ENCODE measurements around the gene ZNF366.

DNA sequence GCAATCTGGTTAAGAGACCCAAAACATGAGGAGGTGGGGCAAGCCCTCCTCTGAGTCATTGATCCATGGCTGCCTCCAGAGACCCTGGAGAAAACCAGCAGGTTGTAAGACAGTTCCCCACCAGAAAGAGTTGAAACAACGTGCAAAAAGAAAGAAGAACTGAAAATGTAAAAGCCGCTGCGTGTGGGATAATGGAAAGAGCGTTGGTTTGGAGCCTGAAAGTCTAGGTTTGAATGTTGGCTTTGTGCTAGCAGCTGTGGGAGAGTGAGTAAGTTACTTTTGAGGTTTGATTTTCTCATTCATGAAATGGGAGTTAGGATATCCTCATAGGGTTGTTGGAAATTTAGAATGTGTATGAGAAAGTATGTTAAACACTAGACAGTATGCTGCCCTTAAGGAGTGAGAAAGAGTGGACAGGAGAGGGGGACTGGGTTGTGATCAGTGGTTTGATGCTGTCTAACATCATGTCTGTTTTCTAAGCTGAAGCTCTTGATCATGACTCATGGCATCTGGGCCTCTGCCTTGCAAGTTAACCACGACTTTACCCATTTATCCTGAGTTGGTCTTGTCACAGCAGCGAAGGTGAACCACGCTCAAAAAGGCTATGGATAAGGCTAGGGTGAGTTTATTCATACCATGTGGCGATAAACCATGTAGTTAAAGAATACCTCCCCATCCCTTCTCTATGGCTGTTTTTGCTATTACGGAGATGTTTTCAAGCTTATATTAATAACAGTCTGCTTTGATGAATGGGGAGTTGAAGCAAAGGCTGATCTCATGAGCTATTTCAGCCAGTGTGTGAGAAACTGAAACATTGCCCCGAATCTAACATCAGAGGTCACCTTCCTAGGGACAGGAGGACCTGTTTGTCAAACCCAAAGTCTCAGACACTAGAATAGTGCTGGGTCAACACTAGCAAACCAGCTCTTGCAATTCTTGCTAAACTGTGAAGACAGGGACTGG is 41.3 kb downstream of the ZNF366 start:
- no peak for TF ChIP-seq REST (IDR thresholded peaks at IDR 0.05; ENCODE audit: insufficient replicate concordance, low read depth)
- TF ChIP-seq, protein P1, sequence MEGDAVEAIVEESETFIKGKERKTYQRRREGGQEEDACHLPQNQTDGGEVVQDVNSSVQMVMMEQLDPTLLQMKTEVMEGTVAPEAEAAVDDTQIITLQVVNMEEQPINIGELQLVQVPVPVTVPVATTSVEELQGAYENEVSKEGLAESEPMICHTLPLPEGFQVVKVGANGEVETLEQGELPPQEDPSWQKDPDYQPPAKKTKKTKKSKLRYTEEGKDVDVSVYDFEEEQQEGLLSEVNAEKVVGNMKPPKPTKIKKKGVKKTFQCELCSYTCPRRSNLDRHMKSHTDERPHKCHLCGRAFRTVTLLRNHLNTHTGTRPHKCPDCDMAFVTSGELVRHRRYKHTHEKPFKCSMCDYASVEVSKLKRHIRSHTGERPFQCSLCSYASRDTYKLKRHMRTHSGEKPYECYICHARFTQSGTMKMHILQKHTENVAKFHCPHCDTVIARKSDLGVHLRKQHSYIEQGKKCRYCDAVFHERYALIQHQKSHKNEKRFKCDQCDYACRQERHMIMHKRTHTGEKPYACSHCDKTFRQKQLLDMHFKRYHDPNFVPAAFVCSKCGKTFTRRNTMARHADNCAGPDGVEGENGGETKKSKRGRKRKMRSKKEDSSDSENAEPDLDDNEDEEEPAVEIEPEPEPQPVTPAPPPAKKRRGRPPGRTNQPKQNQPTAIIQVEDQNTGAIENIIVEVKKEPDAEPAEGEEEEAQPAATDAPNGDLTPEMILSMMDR (IDR thresholded peaks at IDR 0.05; ENCODE audit: insufficient read depth, low read length) = no peak
- no peak for TF ChIP-seq POLR2AphosphoS5 (IDR thresholded peaks at IDR 0.05; ENCODE audit: low read depth)
- TF ChIP-seq GABPA (IDR thresholded peaks at IDR 0.05; ENCODE audit: low read depth) = no peak
